Body of pancreas (tissue), 4 donors: Measurements from ENCODE around the gene KIAA0586.
"Not testable (repeated sequence)": the region's sequence is repeated elsewhere in the genome, so short reads cannot be mapped to it uniquely, and the experiment has no call there.

Experiments
- POLR2A ChIP-seq, 3 donors: fragments of 450-650 bp; IDR thresholded peaks; one replicate each; pipeline ENCODE4 v1.6.1; 2016; ENCODE audit warnings: antibody characterized with exemption in 3 of 3, mild to moderate bottlenecking in 2 of 3
- TF ChIP-seq, protein P1 (sequence below), 7 experiments: fragments of 450-650 bp in 4 of 7; fragments of 200-600 bp in 3 of 7; sonication (generic) in 3 of 7; IDR thresholded peaks; one replicate each; pipeline ENCODE4 v1.5.1; 2016 to 2019; ENCODE audit warnings: antibody characterized with exemption in 7 of 7

- TF ChIP-seq, protein P1, sequence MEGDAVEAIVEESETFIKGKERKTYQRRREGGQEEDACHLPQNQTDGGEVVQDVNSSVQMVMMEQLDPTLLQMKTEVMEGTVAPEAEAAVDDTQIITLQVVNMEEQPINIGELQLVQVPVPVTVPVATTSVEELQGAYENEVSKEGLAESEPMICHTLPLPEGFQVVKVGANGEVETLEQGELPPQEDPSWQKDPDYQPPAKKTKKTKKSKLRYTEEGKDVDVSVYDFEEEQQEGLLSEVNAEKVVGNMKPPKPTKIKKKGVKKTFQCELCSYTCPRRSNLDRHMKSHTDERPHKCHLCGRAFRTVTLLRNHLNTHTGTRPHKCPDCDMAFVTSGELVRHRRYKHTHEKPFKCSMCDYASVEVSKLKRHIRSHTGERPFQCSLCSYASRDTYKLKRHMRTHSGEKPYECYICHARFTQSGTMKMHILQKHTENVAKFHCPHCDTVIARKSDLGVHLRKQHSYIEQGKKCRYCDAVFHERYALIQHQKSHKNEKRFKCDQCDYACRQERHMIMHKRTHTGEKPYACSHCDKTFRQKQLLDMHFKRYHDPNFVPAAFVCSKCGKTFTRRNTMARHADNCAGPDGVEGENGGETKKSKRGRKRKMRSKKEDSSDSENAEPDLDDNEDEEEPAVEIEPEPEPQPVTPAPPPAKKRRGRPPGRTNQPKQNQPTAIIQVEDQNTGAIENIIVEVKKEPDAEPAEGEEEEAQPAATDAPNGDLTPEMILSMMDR (IDR thresholded peaks at IDR 0.05) = not testable (repeated sequence)
- TF ChIP-seq POLR2A (IDR thresholded peaks at IDR 0.05) = not testable (repeated sequence)
These were observed 152.5 kb downstream of the KIAA0586 start for GRCh38 chr14:58580035-58580434.
